Tibial nerve (tissue), 4 donors: ENCODE data around the gene NIPAL4. TPM values are rescaled to one million over a fixed set of nuclear protein-coding genes. Genes with fewer than 3 reads are reported as not detected.

Experiments used
- DNase-seq, 2 donors: peaks; one replicate each; pipeline ENCODE4 v3.0.0-alpha.2; 2019; ENCODE audit warnings: low spot score in 2 of 2
- H3K27ac ChIP-seq, 4 donors: fragments of 200-600 bp; sonication (generic) in 3 of 4; one replicate each; pipeline ENCODE4 v1.5.1; 2017 to 2019; ENCODE audit warnings: mild to moderate bottlenecking in 1 of 4
- H3K27me3 ChIP-seq, 2 donors: fragments of 200-600 bp; sonication (generic) in 1 of 2; one replicate each; pipeline versions ENCODE4 v1.5.1 to v1.6.0; 2017 to 2019
- H3K36me3 ChIP-seq, 3 donors: fragments of 200-600 bp; sonication (generic); one replicate each; pipeline ENCODE4 v1.5.1; 2018 to 2019
- H3K4me1 ChIP-seq, 4 donors: fragments of 200-600 bp; sonication (generic) in 3 of 4; one replicate each; pipeline ENCODE4 v1.5.1; 2017 to 2019
- H3K4me3 ChIP-seq, 4 donors: fragments of 200-600 bp; sonication (generic) in 3 of 4; one replicate each; pipeline ENCODE4 v1.5.1; 2017 to 2019; ENCODE audit warnings: mild to moderate bottlenecking in 1 of 4, moderate library complexity in 1 of 4
- H3K9me3 ChIP-seq, 4 donors: fragments of 200-600 bp; sonication (generic) in 3 of 4; one replicate each; pipeline ENCODE4 v1.5.1; 2017 to 2019
- CTCF ChIP-seq, 5 experiments: fragments of 200-600 bp in 3 of 5; fragments of 450-650 bp in 2 of 5; sonication (generic) in 3 of 5; IDR thresholded peaks; one replicate each; pipeline ENCODE4 v1.5.1; 2016 to 2019; ENCODE audit warnings: antibody characterized with exemption in 5 of 5, mild to moderate bottlenecking in 3 of 5, moderate library complexity in 2 of 5
- EP300 ChIP-seq, 2 donors: sonication (generic); formaldehyde crosslinking; IDR thresholded peaks; one replicate each; pipeline ENCODE4 v1.6.1; 2017; ENCODE audit warnings: antibody characterized with exemption in 2 of 2, mild to moderate bottlenecking in 1 of 2
- POLR2A ChIP-seq, 2 donors: fragments of 450-650 bp; IDR thresholded peaks; one replicate each; pipeline ENCODE4 v1.6.1; 2017; ENCODE audit warnings: antibody characterized with exemption in 2 of 2, mild to moderate bottlenecking in 2 of 2, moderate library complexity in 2 of 2
- WGBS, 2 donors: methylation state at CpG; one replicate each; pipeline ENCODE4 v1.1.5; 2018; 5-methylcytosine and 5-hydroxymethylcytosine counted together
- total RNA-seq, 4 donors: library from RNA; depleted of rRNA; stranded (reverse); fragments of >200 nt; gene quantifications; one replicate each; pipeline ENCODE4 v1.1.0, GENCODE V29; 2016

Gene NIPAL4
- total RNA-seq, 4 donors from 2014 or later: 0.84 to 5.7 (median 2.4) TPM; not detected in 1

GRCh38 chr5:157521704-157522029 is 61.7 kb downstream of the NIPAL4 start:
- peak overlapping the region in 1 of 4 donors; percentile 48 for H3K27ac ChIP-seq
- TF ChIP-seq CTCF (IDR thresholded peaks at IDR 0.05): no peak
- TF ChIP-seq EP300 (IDR thresholded peaks at IDR 0.05): no peak
- no peak for TF ChIP-seq POLR2A (IDR thresholded peaks at IDR 0.05)
- peaks cover 0 to 18% (median 0%) of the 10 kb centered on the region in 3 donors for H3K36me3 ChIP-seq
- peaks cover 0 to 28% (median 11%) of the 10 kb centered on the region in 4 donors for H3K4me1 ChIP-seq
- WGBS, 2 donors: 89 to 97% methylated on average over 4 to 5 of the region's 5 CpGs
- no peaks in the 10 kb centered on the region for H3K9me3 ChIP-seq
- no peak overlapping the region for H3K4me3 ChIP-seq
- H3K27me3 ChIP-seq: no peaks in the 10 kb centered on the region
- DNase-seq: no peak

- H3K4me1 ChIP-seq: peaks cover 0 to 32% (median 7%) of the 10 kb centered on the region in 4 donors
- H3K27ac ChIP-seq: peak overlapping the region in 2 of 4 donors; percentile 29 to 60
Observed at GRCh38 chr5:157523976-157524375, 64.0 kb downstream of the NIPAL4 start.

More at GRCh38 chr5:157523976-157524375, 64.0 kb downstream of the NIPAL4 start:
- H3K27me3 ChIP-seq: no peaks in the 10 kb centered on the region
- H3K4me3 ChIP-seq: no peak overlapping the region
- H3K9me3 ChIP-seq: no peaks in the 10 kb centered on the region
- no peak for TF ChIP-seq POLR2A (IDR thresholded peaks at IDR 0.05)
- no peak for TF ChIP-seq CTCF (IDR thresholded peaks at IDR 0.05)
- TF ChIP-seq EP300 (IDR thresholded peaks at IDR 0.05): no peak
- H3K36me3 ChIP-seq: peaks cover 0 to 11% (median 0%) of the 10 kb centered on the region in 3 donors
- 37 to 40% methylated on average over 4 of the region's 4 CpGs for WGBS, 2 donors
- no peak for DNase-seq

Other genes with a start within 250 kb of the NIPAL4 start
- 10 to 100 TPM; 14.4 to 27.3 (median 18.0) TPM for gene CYFIP2, start 194.1 kb upstream of the NIPAL4 start, total RNA-seq
- 10 to 100 TPM in 2 of 4 donors, 1 to 10 TPM in 2; 7.2 to 13.2 (median 9.5) TPM for gene ADAM19, start 115.6 kb downstream of the NIPAL4 start, total RNA-seq
- gene SOX30, start 192.2 kb downstream of the NIPAL4 start, total RNA-seq: under 1 TPM in 1 of 4 donors, not detected in 3; 0.20 TPM
- not detected for gene C5orf52, start 211.3 kb downstream of the NIPAL4 start, total RNA-seq